Mesenchymal stem cell (in vitro differentiated cells and primary cell): Measurements from ENCODE around the gene OR10H5.
"Not testable (repeated sequence)": the region's sequence is repeated elsewhere in the genome, so short reads cannot be mapped to it uniquely, and the experiment has no call there.

ENCODE experiments used
- DNase-seq: peaks from one replicate; pipeline ENCODE4 v3.0.0-alpha.2; 2013
- H2AFZ ChIP-seq: one replicate; pipeline ENCODE4 v1.6.1; 2013; ENCODE audit warnings: low read depth, mild to moderate bottlenecking, control low read depth, inconsistent platforms, low read length, moderate library complexity
- H2AK5ac ChIP-seq: 2 replicates; pipeline ENCODE4 v1.6.1; 2013; ENCODE audit warnings: low read length, moderate library complexity, mild to moderate bottlenecking, inconsistent platforms; ENCODE audit not compliant: severe bottlenecking
- H2BK120ac ChIP-seq: one replicate; pipeline ENCODE4 v1.6.1; 2013; ENCODE audit warnings: low read depth, mild to moderate bottlenecking, inconsistent platforms, low read length, moderate library complexity
- H2BK12ac ChIP-seq, 2 experiments: one replicate each; pipeline ENCODE4 v1.6.1; 2013; ENCODE audit warnings: inconsistent platforms in 2 of 2, low read length in 2 of 2, mild to moderate bottlenecking in 2 of 2, moderate library complexity in 2 of 2, control low read depth in 1 of 2
- H2BK15ac ChIP-seq: one replicate; pipeline ENCODE4 v1.6.1; 2013; ENCODE audit warnings: mild to moderate bottlenecking, low read depth, inconsistent platforms; ENCODE audit not compliant: poor library complexity, severe bottlenecking
- H2BK5ac ChIP-seq: 2 replicates; pipeline ENCODE4 v1.6.1; 2013; ENCODE audit warnings: low read depth, mild to moderate bottlenecking, low read length, control low read depth, inconsistent platforms; ENCODE audit not compliant: poor library complexity, severe bottlenecking
- H3K14ac ChIP-seq, 2 experiments: one replicate each; pipeline ENCODE4 v1.6.1; 2013; ENCODE audit warnings: inconsistent platforms in 2 of 2, low read length in 2 of 2, control low read depth in 1 of 2, mild to moderate bottlenecking in 1 of 2, moderate library complexity in 1 of 2
- H3K18ac ChIP-seq, 2 experiments: one replicate each; pipeline ENCODE4 v1.6.1; 2013; ENCODE audit warnings: inconsistent platforms in 2 of 2, low read length in 2 of 2, control low read depth in 1 of 2, low read depth in 1 of 2, mild to moderate bottlenecking in 1 of 2
- H3K23ac ChIP-seq, 2 experiments: one replicate each; pipeline ENCODE4 v1.6.1; 2013; ENCODE audit warnings: inconsistent platforms in 2 of 2, low read length in 2 of 2, mild to moderate bottlenecking in 2 of 2, moderate library complexity in 2 of 2, control low read depth in 1 of 2
- H3K27ac ChIP-seq: 2 replicates; pipeline ENCODE4 v1.5.1; 2013; ENCODE audit warnings: mild to moderate bottlenecking, moderate library complexity, low read length, control low read depth, inconsistent platforms; ENCODE audit not compliant: poor library complexity, severe bottlenecking
- H3K27me3 ChIP-seq, 2 experiments: 2 replicates each; pipeline versions ENCODE4 v1.6.1 to v1.7.0; 2013; ENCODE audit warnings: low read length in 2 of 2, mild to moderate bottlenecking in 2 of 2, moderate library complexity in 2 of 2, control low read depth in 1 of 2, inconsistent platforms in 1 of 2; ENCODE audit not compliant: control insufficient read depth in 1 of 2, insufficient read depth in 1 of 2
- H3K36me3 ChIP-seq, 2 experiments: 2 replicates each; pipeline versions ENCODE4 v1.6.1 to v1.7.0; 2013; ENCODE audit warnings: low read length in 2 of 2, control low read depth in 1 of 2, inconsistent platforms in 1 of 2, low read depth in 1 of 2, mild to moderate bottlenecking in 1 of 2; ENCODE audit not compliant: insufficient read depth in 2 of 2, control insufficient read depth in 1 of 2
- H3K4ac ChIP-seq, 2 experiments: one replicate each; pipeline ENCODE4 v1.6.1; 2013; ENCODE audit warnings: inconsistent platforms in 2 of 2, low read length in 2 of 2, mild to moderate bottlenecking in 2 of 2, moderate library complexity in 2 of 2, control low read depth in 1 of 2, low read depth in 1 of 2
- H3K4me1 ChIP-seq: 2 replicates; pipeline ENCODE4 v1.6.1; 2013; ENCODE audit warnings: low read depth, low read length, control low read depth; ENCODE audit not compliant: control insufficient read depth, insufficient read depth
- H3K4me2 ChIP-seq: 2 replicates; pipeline ENCODE4 v1.6.1; 2013; ENCODE audit warnings: low read length, mild to moderate bottlenecking, inconsistent platforms; ENCODE audit not compliant: poor library complexity, severe bottlenecking
- H3K4me3 ChIP-seq, 2 experiments: 2 replicates each; pipeline versions ENCODE4 v1.5.1 to v1.7.0; 2013; ENCODE audit warnings: low read length in 2 of 2, mild to moderate bottlenecking in 2 of 2, control low read depth in 1 of 2, low read depth in 1 of 2; ENCODE audit not compliant: insufficient read depth in 1 of 2
- H3K79me1 ChIP-seq: replicated peaks from 2 replicates; pipeline ENCODE4 v1.6.1; 2013; ENCODE audit warnings: mild to moderate bottlenecking, control low read depth, low read length, inconsistent platforms; ENCODE audit not compliant: poor library complexity, severe bottlenecking
- H3K9ac ChIP-seq: 2 replicates; pipeline ENCODE4 v1.7.0; 2013; ENCODE audit warnings: mild to moderate bottlenecking, low read length, moderate library complexity
- H3K9me3 ChIP-seq: 2 replicates; pipeline ENCODE4 v1.7.0; 2013; ENCODE audit warnings: mild to moderate bottlenecking, low read length; ENCODE audit not compliant: control insufficient read depth
- H4K8ac ChIP-seq: one replicate; pipeline ENCODE4 v1.6.1; 2013; ENCODE audit warnings: inconsistent platforms, mild to moderate bottlenecking, low read length, moderate library complexity
- H4K91ac ChIP-seq: one replicate; pipeline ENCODE4 v1.6.1; 2013; ENCODE audit warnings: mild to moderate bottlenecking, low read length, inconsistent platforms
- WGBS: methylation state at CpG from one replicate; pipeline ENCODE4 v1.1.7; 2013; ENCODE audit warnings: mixed read lengths; 5-methylcytosine and 5-hydroxymethylcytosine counted together

Gene OR10H5

GRCh38 chr19:15758379-15758778 lies 29.1 kb upstream of the OR10H5 start:
- no peak overlapping the region for H2BK15ac ChIP-seq
- H3K9ac ChIP-seq = no peak overlapping the region
- H3K27ac ChIP-seq = no peak overlapping the region
- H3K18ac ChIP-seq = no peak overlapping the region
- H3K14ac ChIP-seq = no peak overlapping the region
- no peaks in the 10 kb centered on the region for H3K4me1 ChIP-seq
- DNase-seq = no peak
- no peak overlapping the region for H3K23ac ChIP-seq
- H2AK5ac ChIP-seq = no peak overlapping the region
- H2BK120ac ChIP-seq = no peak overlapping the region
- 41% methylated on average over 1 of the region's 2 CpGs for WGBS
- H3K4me3 ChIP-seq = no peak overlapping the region
- no peak overlapping the region for H3K4ac ChIP-seq
- no peak overlapping the region for H4K8ac ChIP-seq
- H2BK5ac ChIP-seq = no peak overlapping the region
- H3K36me3 ChIP-seq = no peaks in the 10 kb centered on the region
- no peaks in the 10 kb centered on the region for H3K79me1 ChIP-seq
- H3K27me3 ChIP-seq = no peaks in the 10 kb centered on the region
- no peak overlapping the region for H3K4me2 ChIP-seq
- H2AFZ ChIP-seq = no peak overlapping the region
- no peak overlapping the region for H4K91ac ChIP-seq
- no peaks in the 10 kb centered on the region for H3K9me3 ChIP-seq
- H2BK12ac ChIP-seq = no peak overlapping the region

GRCh38 chr19:15759962-15760565 lies 27.4 kb upstream of the OR10H5 start:
- Histone ChIP-seq H3K23ac (no peak overlapping the region), H3K4me3 (no peak overlapping the region), H2AFZ (no peak overlapping the region), H3K4me1 (no peaks in the 10 kb centered on the region), H2BK120ac (no peak overlapping the region), H3K27me3 (no peaks in the 10 kb centered on the region), H2AK5ac (no peak overlapping the region), H4K91ac (peak overlapping the region; percentile 12), H3K36me3 (no peaks in the 10 kb centered on the region), H2BK15ac (no peak overlapping the region), H3K4ac (no peak overlapping the region), H3K79me1 (no peaks in the 10 kb centered on the region), H3K9ac (no peak overlapping the region), H2BK5ac (no peak overlapping the region), H3K18ac (no peak overlapping the region), H3K9me3 (no peaks in the 10 kb centered on the region), H2BK12ac (no peak overlapping the region), H3K27ac (no peak overlapping the region), H3K4me2 (no peak overlapping the region), H4K8ac (no peak overlapping the region), H3K14ac (no peak overlapping the region)
- no peak for DNase-seq
- WGBS = 81% methylated on average over 27 of the region's 28 CpGs

GRCh38 chr19:15769586-15769985 lies 17.9 kb upstream of the OR10H5 start:
- Histone ChIP-seq H3K36me3 (no peaks in the 10 kb centered on the region), H3K9ac (no peak overlapping the region)
- 92% methylated on average over 5 of the region's 6 CpGs for WGBS

GRCh38 chr19:15774159-15774558 lies 13.3 kb upstream of the OR10H5 start:
- not testable (repeated sequence) for H2BK5ac ChIP-seq, H2BK15ac ChIP-seq, H3K4me2 ChIP-seq, H3K18ac ChIP-seq, H3K9me3 ChIP-seq, H2BK12ac ChIP-seq, H4K8ac ChIP-seq, H2AK5ac ChIP-seq, H3K14ac ChIP-seq, DNase-seq, H3K4me1 ChIP-seq, H3K23ac ChIP-seq, H3K27ac ChIP-seq, H3K36me3 ChIP-seq, H3K79me1 ChIP-seq, H3K9ac ChIP-seq, H2BK120ac ChIP-seq, H4K91ac ChIP-seq, H2AFZ ChIP-seq, H3K27me3 ChIP-seq, H3K4me3 ChIP-seq, H3K4ac ChIP-seq
- WGBS = 0% methylated on average over 1 of the region's 3 CpGs

More at GRCh38 chr19:15769586-15769985, 17.9 kb upstream of the OR10H5 start:
- Histone ChIP-seq H3K4me1 (no peaks in the 10 kb centered on the region), H2BK120ac (no peak overlapping the region), H3K23ac (no peak overlapping the region), H3K14ac (no peak overlapping the region), H3K4ac (no peak overlapping the region), H2AFZ (no peak overlapping the region), H2BK12ac (no peak overlapping the region), H4K91ac (no peak overlapping the region), H2BK15ac (no peak overlapping the region), H3K27ac (no peak overlapping the region), H3K18ac (no peak overlapping the region), H3K79me1 (no peaks in the 10 kb centered on the region), H2AK5ac (no peak overlapping the region), H4K8ac (no peak overlapping the region), H3K27me3 (no peaks in the 10 kb centered on the region), H3K4me3 (no peak overlapping the region), H2BK5ac (no peak overlapping the region), H3K4me2 (no peak overlapping the region), H3K9me3 (no peaks in the 10 kb centered on the region)
- DNase-seq = no peak
